Activated naive CD4-positive, alpha-beta T cell (primary cell): ENCODE data around the gene RAP1GDS1.
"Not testable (repeated sequence)": the region's sequence is repeated elsewhere in the genome, so short reads cannot be mapped to it uniquely, and the experiment has no call there.

Experiments used
- DNase-seq, 4 experiments: peaks; one replicate each; lab custom pipeline; 2025; lab: John Stamatoyannopoulos, UW

RAP1GDS1 gene

GRCh38 chr4:98352940-98353339 is 91.8 kb downstream of the RAP1GDS1 start:
- DNase-seq = no peak

DNA sequence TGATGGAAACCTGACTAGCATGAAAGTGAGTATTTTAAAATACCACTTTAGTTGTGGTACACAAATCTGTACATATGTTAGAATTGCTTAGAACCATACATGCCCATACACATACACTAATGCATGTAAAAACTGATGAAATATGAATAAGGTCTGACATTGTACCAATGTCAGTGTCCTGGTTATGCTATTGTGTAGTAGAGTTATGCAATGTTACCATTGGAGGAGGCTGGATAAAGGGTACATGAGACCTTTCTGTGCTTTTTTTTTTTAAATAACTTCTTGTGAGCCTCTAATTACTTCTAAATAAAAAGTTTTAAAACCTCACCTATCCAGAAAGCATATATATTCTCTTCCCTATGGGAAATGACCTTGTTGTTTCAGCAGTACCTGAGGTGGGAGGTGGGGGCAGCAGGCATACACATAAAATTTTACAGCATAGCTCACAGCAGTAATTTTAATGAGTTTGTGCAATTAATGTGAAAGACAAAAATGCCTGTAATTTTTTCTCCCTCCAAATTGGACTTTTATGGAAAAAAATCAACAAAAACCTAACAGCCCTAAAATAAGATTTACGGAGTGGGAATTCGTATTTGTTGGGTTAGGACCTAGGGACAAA is 97.6 kb downstream of the RAP1GDS1 start:
- no peak for DNase-seq

DNA sequence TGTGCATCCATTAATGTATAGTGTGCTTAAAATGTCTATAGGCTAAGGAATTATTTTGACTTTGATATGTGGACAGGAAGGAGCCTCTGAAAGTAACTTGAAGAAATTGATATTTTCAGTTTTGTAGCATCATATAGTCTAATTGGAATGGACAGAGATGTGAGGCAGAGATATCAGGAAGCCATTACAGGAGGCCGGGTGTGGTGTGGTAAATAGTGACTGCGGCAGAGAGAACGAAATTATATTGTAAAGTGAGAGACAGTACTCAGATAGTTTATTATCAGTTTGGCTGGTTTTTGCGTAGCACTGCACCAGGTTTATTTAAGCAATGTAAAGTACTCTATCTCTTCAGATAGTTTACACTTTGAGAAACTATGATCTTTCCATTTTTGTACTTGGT is 98.5 kb downstream of the RAP1GDS1 start:
- no peak for DNase-seq

DNA sequence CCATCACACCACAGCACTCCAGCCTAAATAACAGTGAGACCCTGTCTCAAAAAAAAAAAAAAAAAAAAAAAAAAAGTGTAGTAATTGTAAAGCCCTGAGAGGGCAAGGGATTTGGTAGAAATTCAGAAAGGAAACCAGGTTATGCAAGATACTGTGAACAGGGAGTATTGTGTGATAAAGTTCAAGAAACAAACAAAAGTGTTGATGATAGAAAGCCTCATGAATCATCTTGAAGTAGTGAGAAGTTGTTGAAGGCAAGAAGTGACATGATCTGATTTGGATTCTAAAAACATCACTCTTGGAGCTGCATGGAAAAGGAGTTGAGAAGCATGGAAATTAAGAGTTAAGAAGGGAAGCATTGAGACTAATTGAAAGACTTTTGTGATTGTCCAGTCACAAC is 102.2 kb downstream of the RAP1GDS1 start:
- no peak for DNase-seq

- DNase-seq = not testable (repeated sequence)
Measured at GRCh38 chr4:98366275-98366674, 105.1 kb downstream of the RAP1GDS1 start.

DNA sequence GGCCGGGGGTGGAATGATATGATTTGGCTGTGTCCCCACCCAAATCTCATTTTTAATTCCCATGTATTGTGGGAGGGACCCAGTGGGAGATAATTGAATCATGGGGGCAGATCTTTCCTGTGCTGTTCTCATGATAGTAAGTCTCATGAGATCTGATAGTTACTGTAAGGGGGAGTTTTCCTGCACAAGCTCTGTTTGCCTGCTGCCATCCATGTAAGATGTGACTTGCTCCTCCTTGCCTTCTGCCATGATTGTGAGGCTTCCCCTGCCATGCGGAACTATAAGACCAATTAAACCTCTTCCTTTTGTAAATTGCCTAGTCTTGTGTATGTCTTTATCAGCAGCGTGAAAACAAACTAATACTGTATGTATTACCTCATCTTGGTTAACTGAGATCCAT is 106.8 kb downstream of the RAP1GDS1 start:
- DNase-seq = not testable (repeated sequence)

DNA sequence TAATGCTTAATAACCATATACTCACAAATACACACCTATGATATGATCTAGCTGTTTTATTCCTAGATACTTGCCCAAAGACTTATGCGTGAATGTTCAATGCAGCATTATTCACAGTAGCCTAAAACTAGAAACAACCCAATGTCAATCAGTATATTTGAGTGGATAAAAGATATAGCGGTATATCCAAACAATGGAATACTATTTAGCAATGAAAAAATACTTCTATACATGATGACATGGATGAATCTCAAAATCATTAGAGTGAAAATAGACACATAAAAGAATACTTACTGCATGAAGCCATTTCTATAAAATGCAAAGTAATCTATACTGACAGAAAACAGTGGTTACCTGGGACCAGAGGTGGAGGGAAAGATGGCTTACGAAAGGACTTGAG is 108.1 kb downstream of the RAP1GDS1 start:
- no peak for DNase-seq

DNA sequence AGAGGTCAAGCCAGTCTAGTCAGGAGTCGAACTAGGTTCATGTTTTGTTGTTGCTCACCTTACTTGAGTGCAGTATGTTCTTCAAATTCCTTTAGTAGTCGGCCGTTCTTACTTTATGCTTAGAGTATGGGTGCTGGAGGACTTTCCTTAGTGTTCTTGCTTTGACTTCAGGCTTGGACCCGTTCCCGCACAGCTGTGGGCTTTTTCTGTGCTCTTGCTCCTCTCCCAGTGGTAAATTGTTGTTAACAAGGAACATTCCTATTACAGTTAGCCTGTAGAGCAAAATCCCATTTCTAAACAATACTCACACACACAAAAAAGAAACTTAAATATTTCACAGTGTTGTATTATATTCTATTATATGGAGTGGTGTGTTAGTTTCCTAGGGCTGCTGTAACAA is 113.5 kb downstream of the RAP1GDS1 start:
- DNase-seq = no peak

- DNase-seq = no peak
Measured at GRCh38 chr4:98377559-98377958, 116.4 kb downstream of the RAP1GDS1 start.

GRCh38 chr4:98381306-98381705 is 120.1 kb downstream of the RAP1GDS1 start:
- no peak for DNase-seq

- no peak for DNase-seq
Measured at GRCh38 chr4:98383431-98384106, 122.4 kb downstream of the RAP1GDS1 start.

- no peak for DNase-seq
Measured at GRCh38 chr4:98385831-98386230, 124.6 kb downstream of the RAP1GDS1 start.

GRCh38 chr4:98387345-98388026 is 126.3 kb downstream of the RAP1GDS1 start:
- DNase-seq = no peak

- DNase-seq = no peak
Measured at GRCh38 chr4:98394134-98394533, 132.9 kb downstream of the RAP1GDS1 start.

DNA sequence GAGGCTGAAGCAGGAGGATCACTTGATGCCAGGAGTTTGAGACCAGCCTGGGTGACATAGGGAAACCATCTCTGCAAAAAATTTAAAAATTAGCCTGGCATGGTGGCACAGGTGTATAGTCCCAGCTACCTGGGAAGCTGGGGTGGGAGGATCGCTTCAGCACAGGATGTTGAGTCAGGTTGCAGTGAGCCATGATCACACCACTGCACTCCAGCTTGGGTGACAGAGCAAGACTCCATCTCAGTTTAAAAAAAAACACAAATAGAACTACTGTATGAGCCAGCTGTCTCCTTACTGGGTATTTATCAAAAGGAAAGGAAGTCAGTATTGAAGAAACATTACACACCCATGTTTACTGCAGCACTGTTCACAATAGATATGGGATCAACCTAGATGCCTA is 138.7 kb downstream of the RAP1GDS1 start:
- no peak for DNase-seq

- no peak for DNase-seq
Measured at GRCh38 chr4:98406819-98407218, 145.6 kb downstream of the RAP1GDS1 start.

- no peak for DNase-seq
Measured at GRCh38 chr4:98411731-98412130, 150.5 kb downstream of the RAP1GDS1 start.

DNA sequence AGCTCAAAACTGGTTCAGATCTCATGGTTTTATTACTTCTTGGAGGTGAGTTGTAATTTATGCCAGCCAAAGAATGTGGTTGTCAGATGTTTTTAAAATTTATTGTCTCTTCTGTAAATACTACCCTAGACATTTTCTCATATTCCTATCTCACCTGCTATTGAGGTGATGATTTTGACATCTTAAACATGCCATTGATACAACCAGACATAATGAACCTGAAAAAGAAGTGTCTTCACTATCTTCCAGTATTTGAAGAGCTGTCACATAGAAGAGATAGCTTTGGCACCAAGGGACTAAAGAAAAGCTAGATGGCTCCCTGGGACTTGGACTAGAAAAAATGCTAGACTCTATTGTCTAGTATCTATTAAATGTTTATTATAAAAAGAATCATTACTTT is 155.7 kb downstream of the RAP1GDS1 start:
- no peak for DNase-seq

DNA sequence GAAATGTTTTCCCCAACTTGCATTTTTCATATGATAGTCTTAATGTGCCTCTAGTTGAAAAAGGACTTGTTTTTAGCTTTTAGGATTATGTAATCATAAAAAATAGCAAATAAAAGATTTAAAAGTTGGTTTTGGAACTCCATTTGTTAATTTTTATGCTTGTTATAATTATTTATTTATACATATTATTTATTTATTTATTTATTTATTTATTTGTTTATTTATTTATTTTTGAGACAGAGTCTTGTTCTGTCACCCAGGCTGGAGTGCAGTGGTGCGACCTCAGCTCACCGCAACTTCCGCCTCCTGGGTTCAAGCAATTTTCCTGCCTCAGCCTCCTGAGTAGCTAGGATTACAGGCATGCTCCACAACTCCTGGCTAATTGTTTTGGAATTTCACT is 159.0 kb downstream of the RAP1GDS1 start:
- not testable (repeated sequence) for DNase-seq

DNA sequence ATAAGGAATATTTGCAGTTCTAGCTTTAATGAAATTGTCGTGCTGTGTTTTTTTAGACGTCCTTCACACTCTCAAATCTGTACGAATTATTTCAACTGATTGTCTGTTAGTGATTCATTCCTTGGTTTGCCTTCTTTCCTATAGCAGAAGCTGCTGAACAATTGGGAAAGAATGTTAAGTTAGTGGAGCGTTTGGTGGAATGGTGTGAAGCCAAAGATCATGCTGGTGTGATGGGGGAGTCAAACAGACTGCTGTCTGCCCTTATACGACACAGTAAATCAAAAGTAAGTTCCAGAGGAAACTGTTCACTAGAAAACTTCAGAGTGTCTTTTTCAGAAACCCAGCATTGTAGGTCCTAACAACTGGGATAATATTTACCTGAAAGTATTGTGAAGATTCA is 159.9 kb downstream of the RAP1GDS1 start:
- DNase-seq = no peak

GRCh38 chr4:98423009-98423408 is 161.8 kb downstream of the RAP1GDS1 start:
- no peak for DNase-seq

GRCh38 chr4:98430708-98431403 is 169.7 kb downstream of the RAP1GDS1 start:
- no peak for DNase-seq

DNA sequence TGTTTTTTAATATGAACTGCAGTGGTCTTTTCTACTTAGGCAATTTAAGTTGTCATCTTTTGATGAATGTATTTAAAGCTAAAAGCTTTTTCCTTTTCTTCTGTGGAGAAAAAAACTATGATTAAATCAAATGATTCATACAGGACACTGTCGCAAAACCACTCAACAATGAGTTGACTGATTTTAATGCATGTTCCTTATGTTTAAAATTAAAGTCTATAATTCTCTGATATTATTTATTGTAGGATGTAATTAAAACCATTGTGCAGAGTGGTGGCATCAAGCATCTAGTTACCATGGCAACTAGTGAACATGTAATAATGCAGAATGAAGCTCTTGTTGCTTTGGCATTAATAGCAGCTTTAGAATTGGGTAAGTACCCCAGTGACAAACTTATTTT is 172.5 kb downstream of the RAP1GDS1 start:
- DNase-seq = no peak
